ENCODE results near the gene UNC45A.

The UNC45A gene

DNA sequence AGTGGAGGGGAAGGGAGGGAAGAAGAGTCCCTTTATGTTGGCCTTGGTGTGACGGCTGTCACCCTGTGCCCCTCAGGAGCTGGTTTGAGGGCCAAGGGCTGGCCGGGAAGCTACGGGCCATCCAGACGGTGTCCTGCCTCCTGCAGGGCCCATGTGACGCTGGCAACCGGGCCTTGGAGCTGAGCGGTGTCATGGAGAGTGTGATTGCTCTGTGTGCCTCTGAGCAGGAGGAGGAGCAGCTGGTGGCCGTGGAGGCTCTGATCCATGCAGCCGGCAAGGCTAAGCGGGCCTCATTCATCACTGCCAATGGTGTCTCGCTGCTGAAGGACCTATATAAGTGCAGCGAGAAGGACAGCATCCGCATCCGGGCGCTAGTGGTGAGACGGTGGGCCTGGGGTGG is 11.5 kb downstream of the UNC45A start:
- DNase-seq, result no peak

DNA sequence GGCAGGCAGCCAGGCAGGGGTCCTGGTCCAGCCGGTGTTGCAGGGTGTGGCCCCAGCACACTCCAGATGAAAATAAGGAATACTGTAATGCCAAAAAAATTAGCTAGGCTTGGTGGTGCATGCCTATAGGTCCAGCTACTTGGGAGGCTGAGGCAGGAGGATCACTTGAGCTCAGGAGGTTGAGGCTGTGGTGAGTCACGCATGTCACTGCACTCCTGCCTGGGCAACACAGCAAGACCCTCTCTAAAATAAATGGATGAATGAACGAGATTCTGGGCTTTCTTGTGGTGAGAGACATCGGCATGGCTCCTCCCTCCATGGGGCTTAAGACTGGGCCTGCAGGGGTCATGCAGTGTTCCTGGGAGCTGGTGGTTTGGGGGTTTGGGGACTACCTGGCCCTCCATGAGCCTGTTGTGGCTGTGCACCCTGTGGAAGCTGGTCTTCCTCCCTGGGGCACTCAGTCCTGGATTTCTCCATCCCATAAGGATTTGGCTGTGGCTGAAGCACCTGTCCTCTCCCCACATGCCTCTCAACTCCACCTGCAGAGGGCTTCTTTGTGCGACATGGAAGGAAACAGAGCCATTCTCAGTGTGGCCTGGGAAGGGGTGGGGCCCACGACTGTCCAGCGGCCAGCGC is 12.0 kb downstream of the UNC45A start:
- no peak for DNase-seq

DNA sequence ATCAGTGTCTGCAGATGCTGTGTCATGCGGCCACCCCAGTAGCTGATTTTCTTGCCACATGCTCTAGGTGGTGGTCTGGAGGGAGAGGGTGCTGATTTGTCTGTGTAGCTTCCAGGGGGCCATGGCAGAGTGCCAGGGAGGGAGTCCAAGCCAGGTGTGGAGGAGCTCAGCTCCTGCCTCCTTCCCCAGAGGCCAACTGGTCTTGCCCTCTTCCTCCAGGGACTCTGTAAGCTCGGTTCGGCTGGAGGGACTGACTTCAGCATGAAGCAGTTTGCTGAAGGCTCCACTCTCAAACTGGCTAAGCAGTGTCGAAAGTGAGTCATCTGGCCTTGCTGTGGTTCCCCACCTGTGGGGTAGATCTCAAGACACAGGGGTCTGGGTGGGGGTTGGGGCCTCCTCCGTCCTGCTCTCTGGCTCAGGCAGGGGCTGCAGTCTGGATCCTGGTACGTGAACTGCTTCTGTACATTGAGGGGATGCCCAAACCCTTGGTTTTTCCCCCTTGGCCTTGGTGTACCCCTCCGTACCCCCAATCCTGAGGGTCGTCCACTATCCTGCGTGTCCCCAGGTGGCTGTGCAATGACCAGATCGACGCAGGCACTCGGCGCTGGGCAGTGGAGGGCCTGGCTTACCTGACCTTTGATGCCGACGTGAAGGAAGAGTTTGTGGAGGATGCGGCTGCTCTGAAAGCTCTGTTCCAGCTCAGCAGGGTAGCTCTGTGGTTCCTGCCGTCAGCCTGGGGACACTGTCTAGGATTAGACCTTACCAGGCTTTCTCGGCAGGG is 12.7 kb downstream of the UNC45A start:
- DNase-seq, result no peak

DNA sequence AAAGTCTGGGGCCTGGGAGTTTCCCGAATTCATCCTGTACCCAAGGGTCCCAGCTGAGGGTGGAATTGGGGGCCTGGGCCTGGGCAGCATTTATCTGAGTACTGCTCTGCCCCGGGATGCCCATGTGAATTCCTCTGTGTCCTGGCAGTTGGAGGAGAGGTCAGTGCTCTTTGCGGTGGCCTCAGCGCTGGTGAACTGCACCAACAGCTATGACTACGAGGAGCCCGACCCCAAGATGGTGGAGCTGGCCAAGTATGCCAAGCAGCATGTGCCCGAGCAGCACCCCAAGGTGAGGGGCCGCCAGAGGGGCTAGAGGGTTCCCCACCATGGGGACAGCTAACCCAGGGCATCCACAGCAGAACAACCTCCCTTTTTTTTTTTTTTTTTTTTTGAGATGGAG is 13.4 kb downstream of the UNC45A start:
- DNase-seq, result no peak

DNA sequence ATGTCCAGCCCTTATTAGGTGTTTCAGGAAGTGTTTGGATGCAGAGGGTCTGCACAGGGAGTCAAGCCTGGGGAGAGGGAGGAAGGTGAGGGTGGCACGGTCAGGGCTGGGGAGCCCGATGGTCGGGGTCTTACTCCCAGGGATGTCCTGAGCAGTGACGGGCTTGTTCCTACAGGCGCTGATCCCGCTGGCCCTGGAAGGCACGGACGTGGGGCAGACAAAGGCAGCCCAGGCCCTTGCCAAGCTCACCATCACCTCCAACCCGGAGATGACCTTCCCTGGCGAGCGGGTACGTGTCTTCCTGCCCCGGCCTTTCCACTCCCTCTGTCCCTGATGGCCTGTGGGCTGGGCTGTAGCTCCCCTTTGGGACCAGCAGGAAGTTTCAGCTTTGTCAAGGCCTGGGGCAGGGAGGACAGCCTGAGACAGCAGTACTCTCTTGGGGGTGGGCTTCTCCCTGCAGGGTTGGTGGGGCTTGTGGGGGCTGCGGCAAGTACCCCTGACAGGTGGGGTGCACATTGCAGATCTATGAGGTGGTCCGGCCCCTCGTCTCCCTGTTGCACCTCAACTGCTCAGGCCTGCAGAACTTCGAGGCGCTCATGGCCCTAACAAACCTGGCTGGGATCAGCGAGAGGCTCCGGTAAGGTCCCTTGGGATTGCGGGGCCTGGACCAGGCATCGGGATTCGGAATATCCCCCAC is 15.0 kb downstream of the UNC45A start:
- no peak for DNase-seq

DNA sequence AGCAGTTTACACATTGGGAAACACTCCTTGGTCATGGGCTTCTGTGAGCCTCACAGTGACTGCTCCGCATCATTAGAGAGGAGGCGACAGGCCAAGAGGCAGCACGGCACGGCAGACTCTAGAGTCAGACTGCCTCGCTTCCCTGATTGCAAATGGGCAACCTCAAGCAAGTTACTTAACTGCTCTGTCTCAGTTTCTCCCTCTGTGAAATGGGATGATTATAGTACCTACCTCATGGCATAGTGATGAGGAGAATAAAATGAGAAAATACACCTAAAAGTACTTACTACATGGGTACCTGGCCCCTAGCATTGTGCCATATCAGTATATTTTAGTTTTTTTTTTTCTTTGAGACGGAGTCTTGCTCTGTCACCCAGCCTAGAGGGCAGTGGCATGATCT is 15.6 kb downstream of the UNC45A start:
- DNase-seq, result no peak

DNA sequence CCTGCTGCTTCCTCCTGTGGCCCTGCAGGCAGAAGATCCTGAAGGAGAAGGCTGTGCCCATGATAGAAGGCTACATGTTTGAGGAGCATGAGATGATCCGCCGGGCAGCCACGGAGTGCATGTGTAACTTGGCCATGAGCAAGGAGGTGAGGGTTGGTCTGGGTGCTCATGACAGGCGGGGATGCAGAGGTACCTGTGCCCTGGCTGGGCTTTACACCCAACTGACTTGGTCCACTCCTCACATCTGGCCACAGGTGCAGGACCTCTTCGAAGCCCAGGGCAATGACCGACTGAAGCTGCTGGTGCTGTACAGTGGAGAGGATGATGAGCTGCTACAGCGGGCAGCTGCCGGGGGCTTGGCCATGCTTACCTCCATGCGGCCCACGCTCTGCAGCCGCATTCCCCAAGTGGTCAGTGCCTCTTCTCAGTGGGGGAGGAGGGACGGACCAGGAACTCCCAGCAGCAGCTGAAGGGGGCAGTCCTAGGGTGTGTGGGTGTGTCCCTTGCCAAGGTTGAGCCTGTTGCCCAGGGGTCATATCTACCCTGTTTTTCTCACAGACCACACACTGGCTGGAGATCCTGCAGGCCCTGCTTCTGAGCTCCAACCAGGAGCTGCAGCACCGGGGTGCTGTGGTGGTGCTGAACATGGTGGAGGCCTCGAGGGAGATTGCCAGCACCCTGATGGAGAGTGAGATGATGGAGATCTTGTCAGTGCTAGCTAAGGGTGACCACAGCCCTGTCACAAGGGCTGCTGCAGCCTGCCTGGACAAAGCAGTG is 18.0 kb downstream of the UNC45A start:
- no peak for DNase-seq

DNA sequence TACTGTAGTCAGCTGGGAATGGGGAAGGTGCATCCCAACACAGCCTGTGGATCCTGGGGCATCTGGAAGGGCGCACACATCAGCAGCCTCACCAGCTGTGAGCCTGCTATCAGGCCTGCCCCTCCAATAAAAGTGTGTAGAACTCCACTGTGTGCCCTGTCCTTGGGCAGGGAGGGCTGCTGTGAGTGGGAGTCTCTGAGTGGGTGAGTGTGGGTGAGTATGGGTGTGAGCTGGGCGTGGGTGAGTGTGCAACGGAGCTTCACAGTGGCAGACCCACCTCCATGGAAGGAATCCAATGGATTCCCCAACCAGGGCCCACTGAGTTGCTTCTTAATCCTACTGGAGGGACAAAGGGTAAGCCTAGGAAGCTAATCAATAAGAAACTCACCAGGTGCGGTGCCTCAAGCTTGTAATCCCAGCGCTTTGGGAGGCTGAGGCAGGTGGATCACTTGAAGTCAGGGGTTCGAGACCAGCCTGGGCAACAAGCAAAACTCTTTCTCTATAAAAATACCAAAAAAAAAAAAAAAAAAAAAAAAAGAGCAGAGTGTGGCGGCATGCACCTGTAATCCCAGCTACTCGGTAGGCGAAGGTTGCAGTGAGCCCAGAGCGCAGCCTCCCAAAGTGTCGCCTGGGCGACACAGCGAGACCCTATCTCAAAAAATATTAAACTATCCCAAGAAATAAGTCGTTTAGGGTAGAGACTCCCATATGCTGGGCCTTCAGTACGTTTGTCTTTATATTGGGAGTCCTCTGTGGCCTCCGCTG is 19.0 kb downstream of the UNC45A start:
- no peak for DNase-seq

DNA sequence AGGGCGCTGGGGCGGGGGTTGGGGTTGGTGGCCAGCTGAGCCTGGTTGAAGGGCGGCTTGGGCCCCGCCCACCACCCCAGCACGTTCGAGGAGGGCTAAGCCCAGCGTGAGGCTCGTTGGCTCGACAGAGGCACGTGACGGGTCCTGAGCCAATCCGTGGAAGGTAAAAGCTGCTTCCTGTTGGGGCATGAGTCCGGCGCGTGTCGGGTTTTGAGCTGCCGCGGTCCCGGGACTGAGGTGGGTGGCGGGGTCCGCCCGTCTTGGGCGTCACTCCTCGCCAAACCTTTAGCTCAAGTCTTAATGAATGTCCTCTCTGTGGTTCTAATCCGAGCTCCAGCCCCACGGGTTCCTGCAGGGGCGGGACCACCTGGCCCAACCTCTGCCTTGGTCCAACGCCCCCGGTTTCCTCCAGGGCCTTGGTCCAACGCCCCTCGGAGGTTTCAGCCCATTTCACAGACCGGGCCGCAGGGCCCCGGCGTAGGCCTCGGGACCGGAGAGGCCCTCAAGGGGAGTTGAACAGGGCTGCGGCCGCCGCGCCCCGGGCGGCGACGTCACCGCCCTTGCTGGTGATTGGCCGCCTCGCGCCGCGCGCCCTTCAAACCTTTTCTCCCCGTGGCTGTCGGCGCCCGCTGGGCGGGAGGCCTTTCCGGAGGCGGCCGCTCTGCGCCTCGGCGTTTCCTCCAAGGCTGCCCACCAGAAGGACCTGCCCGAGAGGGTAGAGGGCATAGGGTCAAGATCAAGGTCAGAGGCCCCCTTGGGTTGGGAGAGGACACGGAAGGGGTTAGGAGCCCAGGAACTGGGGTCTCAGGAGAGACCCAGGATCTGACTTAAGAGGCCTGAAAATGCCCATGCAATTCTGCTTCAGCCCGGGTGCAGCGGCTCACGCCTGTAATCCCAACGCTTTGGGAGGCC is 19.9 kb downstream of the UNC45A start, which contains the start of gene RCCD1:
TSS of gene RCCD1 (plus strand) at position 173 of the 912 bp plus-strand sequence. CDS start 1,851 bp downstream, outside the sequence.
- peak; percentile 67 to 83 for DNase-seq

DNA sequence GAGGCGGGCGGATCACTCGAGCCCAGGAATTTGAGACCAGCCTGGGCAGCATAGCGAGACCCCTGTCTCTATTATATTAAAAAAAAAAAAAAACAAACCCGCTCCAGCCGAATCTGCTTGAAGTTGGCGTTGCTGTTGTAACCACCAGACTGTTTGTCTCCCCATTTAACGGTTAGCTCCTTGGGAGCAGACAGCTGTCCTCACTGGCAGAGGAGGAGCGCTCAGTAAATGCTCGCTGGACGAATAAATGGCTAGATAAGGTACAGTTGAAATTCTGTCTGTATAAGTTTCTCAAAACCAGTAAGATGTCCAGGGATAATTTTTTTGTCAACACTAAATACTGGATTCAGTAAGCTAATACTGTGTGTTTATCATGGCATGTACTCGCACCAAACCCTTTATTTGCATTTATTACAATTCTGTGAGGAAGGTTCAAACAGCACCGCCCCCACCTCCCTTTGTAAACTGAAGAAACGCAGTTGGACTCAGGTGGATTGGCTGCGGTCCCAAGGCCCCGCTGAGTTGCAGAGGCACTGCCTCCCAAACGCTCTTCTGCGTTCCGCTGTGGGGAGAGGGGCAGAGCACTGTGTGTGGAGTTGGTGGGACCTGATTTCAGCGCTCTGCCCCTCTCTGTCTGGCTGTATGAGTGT is 20.7 kb downstream of the UNC45A start:
- no peak for DNase-seq

DNA sequence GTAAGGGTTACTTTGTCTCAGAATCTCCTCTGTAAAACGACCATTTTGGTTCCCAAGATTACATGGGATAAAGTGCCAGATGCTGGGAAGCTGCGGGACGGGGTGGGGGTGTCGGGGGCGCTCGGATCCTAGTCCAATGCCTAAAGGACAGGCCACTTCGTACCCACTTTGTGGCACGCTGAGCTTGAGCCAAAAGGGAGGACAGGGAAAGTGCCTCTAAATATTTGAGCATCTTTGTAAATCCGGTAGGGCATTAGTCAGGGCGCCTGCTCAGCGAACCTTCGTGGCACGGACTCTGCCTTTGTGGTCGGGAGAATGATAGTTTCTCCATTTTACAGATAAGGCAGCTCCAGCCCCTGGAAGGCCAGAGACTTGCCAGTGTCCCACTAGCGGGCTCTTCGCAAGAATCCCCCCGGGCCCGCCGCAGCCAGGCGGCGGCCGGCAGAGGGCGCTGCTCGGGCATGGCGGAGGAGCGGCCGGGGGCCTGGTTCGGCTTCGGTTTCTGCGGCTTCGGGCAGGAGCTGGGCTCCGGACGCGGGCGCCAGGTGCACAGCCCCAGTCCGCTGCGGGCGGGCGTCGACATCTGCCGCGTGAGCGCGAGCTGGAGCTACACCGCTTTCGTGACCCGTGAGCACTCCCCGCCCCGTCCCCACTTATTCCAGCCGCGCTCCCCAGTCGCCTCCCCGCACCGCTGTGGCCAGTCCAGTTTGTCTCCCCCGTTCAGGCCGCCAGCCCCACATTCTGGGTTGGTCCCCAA is 21.4 kb downstream of the UNC45A start:
- no peak for DNase-seq

DNA sequence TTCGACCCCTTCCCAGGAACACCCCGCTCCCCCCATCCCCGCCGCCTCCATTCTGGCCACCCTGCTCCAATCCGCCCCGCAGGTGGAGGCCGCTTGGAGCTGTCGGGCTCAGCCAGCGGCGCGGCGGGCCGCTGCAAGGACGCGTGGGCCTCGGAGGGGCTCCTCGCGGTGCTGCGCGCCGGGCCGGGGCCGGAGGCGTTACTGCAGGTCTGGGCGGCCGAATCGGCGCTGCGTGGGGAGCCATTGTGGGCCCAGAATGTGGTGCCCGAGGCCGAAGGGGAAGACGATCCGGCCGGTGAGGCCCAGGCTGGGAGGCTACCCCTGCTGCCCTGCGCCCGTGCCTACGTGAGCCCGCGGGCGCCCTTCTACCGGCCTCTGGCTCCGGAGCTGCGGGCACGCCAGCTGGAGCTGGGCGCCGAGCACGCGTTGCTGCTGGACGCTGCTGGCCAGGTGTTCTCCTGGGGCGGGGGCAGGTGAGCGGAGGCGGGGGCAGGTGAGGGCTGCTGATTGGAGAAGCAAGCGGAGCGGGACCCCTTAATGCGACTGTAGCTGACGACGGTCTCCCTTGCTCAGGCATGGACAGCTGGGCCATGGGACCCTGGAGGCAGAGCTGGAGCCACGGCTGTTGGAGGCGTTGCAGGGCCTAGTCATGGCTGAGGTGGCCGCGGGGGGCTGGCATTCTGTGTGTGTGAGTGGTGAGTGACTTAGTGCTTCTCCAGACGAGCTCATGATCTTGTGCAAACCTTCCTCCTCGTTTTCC is 22.1 kb downstream of the UNC45A start:
- DNase-seq, result no peak

DNA sequence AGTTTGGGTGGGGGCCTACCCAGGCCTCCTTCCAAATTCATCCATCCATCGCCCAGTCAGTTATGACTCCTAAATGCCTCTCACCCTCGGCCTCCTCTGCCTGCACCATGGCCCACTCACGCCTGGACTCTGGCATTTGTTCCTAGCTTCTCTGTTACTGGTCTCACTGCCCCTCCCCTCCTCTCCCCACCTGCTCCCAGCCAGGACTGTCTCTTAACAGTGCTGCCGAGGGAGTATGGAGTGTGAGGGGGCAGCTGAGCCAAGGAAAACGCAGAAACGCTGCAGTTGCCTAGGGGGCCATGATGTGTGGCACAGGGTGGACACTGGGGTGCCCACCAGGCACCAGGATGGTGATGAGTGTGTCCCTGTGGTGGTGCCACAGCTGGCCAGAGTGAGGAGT is 22.7 kb downstream of the UNC45A start:
- DNase-seq, result no peak

DNA sequence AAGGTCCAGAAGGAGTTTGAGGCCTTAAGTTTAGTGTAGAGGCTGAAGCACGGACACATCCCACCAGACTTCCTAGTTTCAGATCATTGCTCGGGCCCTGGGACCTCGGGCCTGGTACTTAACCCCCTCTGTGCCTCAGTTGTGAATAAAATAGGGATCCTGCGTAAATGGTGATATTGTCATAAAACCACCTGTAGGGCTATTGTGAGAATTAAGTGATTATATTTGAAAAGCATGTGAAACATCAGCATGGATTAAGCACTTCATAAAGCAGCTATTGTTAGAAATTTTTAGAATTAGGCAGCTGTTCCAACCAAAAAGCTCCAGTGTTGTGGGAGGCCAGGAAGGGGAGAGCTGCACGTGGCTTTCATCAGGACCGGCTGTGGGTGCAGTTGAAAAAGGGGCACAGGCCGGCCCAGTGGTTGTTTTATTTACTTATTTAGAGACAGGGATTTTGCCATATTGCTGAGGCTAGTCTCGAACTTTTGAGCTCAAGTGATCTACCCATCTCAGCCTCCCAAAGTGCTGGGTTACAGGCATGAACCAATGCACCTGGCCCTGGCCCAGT is 24.0 kb downstream of the UNC45A start:
- no peak for DNase-seq

DNA sequence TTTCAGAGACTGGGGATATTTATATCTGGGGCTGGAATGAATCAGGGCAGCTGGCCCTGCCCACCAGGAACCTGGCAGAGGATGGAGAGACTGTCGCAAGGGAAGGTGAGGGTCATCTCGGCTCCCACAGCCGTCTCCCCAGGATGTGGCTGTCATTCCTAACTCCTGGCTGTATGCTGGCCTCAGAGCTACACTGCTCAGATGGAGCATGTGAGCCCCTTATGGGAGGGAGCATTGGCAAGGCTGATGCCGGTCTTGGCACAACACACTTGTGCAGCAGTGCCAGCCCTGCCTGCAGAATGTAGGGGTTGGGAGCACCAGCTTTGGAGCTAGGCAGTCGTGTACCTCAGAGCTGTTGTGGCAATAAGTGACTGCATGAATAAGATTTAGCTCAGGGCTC is 24.8 kb downstream of the UNC45A start:
- DNase-seq, result no peak

DNA sequence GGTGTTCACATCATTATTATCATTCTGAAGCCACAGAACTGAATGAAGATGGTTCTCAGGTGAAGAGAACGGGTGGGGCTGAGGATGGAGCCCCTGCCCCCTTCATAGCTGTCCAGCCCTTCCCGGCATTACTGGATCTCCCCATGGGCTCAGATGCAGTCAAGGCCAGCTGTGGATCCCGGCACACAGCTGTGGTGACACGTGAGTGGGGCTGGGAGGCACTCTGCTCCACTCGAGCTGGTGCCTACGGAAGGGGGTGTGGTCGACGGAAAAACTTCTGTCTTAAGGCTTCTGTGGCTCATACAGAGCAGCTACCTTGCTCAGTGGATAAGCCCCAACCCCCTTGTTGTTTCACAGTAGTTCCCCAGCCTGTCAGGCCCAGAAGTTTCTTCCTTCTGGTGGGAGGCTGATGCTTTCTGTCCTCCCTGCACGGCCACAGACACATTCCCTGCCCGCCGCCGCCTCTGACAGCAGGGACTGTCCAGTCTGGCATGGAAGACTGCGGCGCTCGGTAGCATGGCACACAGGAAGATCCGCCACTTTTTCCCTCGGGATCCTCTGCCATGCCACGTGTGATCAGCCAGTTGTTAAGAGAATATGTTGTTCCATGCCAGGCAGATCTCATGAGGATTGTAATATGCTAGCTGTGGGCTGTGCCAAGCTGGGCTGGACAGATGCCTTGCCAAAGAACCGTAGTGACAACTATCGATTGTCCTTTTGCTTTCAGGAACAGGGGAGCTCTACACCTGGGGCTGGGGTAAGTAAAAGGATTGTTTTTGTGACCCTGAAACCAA is 25.4 kb downstream of the UNC45A start:
- DNase-seq, result no peak

DNA sequence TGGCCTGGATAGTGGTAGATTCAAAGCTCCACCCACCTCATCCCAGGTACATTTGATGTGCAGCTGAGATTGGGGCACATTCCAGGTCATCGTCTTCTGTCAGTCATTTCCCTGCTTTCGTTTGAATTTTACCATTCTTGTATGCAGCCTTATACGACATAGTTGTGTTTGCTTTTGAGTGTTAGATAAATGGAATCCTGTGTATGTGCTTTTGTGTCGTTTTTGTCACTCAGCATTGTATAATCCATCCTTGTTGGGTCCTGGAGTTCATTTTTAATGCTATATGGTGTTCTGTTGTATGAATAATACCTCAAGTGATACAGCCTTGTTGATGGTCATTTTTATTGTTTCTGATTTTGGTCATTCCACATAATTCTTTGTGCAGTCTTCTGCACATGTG is 26.9 kb downstream of the UNC45A start:
- DNase-seq, result no peak

DNA sequence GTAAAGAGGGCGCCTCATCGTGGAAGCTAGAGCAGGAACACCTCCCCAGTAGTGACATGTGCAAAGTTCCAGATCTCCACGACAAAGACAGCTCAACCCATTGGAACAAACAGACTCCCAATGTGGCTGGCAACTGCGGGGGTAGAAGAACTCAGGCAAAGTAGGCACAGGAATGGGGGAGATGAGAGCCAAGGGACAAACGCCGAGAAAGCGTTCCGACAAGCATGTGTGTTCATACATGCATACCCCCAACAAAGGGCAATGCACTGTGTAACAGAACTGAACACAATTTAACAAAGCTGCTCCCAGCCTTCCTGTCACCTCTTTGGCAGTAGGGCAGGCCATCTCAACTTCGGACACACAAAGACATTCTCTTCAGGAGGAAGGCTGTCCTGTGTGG is 31.2 kb downstream of the UNC45A start:
- no peak for DNase-seq
